CD8-positive, alpha-beta memory T cell (primary cell): ENCODE data around the gene PITPNC1. TPM values are rescaled to one million over a fixed set of nuclear protein-coding genes. Genes with fewer than 3 reads are reported as not detected.
A peak's percentile ranks its signal among the peaks of the same experiment; 100 is the strongest.

Experiments
- CTCF ChIA-PET: fragments of 350-600 bp; sonication (Branson Sonifier 250); formaldehyde crosslinking; loops from one replicate; lab custom pipeline; 2021; ENCODE audit warnings: antibody characterized with exemption; lab: Charles Lee
- POLR2A ChIA-PET: fragments of 350-600 bp; sonication (Branson Sonifier 250); formaldehyde crosslinking; loops from one replicate; lab custom pipeline; 2021; ENCODE audit warnings: antibody characterized with exemption; lab: Charles Lee
- DNase-seq, 5 donors: peaks; one replicate each; pipeline versions ENCODE4 v3.0.0 to v3.0.0-alpha.2; 2020 to 2022; ENCODE audit warnings: mixed read lengths in 1 of 5
- H3K27ac ChIP-seq: one replicate; pipeline ENCODE4 v1.7.0; 2013; ENCODE audit warnings: low read depth, mild to moderate bottlenecking, low read length, moderate library complexity
- H3K27me3 ChIP-seq: 2 replicates; pipeline ENCODE4 v1.7.0; 2013; ENCODE audit warnings: low read length, mild to moderate bottlenecking; ENCODE audit not compliant: insufficient read depth, poor library complexity, severe bottlenecking
- H3K36me3 ChIP-seq: 2 replicates; pipeline ENCODE4 v1.7.0; 2013; ENCODE audit warnings: mild to moderate bottlenecking, low read length, moderate library complexity; ENCODE audit not compliant: insufficient read depth
- H3K4me1 ChIP-seq: 2 replicates; pipeline ENCODE4 v1.7.0; 2013; ENCODE audit warnings: mild to moderate bottlenecking, low read length, moderate library complexity; ENCODE audit not compliant: insufficient read depth
- H3K4me3 ChIP-seq: 2 replicates; pipeline ENCODE4 v1.7.0; 2013; ENCODE audit warnings: mild to moderate bottlenecking, low read length
- H3K9me3 ChIP-seq: 2 replicates; pipeline ENCODE4 v1.7.0; 2013; ENCODE audit warnings: mild to moderate bottlenecking, low read length
- H3K27ac Mint-ChIP-seq, 8 donors: one replicate each; pipeline ENCODE4 v1.8.0; 2020 to 2021; ENCODE audit warnings: mixed read lengths in 8 of 8, mild to moderate bottlenecking in 6 of 8, inconsistent platforms in 3 of 8, moderate library complexity in 3 of 8
- H3K27me3 Mint-ChIP-seq, 2 donors: one replicate each; pipeline ENCODE4 v1.8.0; 2020 to 2021; ENCODE audit warnings: mixed read lengths in 2 of 2, mild to moderate bottlenecking in 1 of 2, moderate library complexity in 1 of 2
- H3K36me3 Mint-ChIP-seq, 3 donors: one replicate each; pipeline ENCODE4 v1.8.0; 2020 to 2021; ENCODE audit warnings: mixed read lengths in 3 of 3, inconsistent platforms in 1 of 3, mild to moderate bottlenecking in 1 of 3
- H3K4me1 Mint-ChIP-seq, 3 donors: one replicate each; pipeline ENCODE4 v1.8.0; 2020 to 2021; ENCODE audit warnings: mixed read lengths in 3 of 3, inconsistent platforms in 1 of 3, mild to moderate bottlenecking in 1 of 3
- H3K4me3 Mint-ChIP-seq, 7 donors: one replicate each; pipeline ENCODE4 v1.8.0; 2020 to 2021; ENCODE audit warnings: mixed read lengths in 7 of 7, mild to moderate bottlenecking in 6 of 7, moderate library complexity in 4 of 7, inconsistent platforms in 2 of 7
- H3K9me3 Mint-ChIP-seq, 5 donors: one replicate each; pipeline ENCODE4 v1.8.0; 2020 to 2022; ENCODE audit warnings: mixed read lengths in 5 of 5, mild to moderate bottlenecking in 3 of 5, moderate library complexity in 2 of 5, inconsistent platforms in 1 of 5
- polyA plus RNA-seq: library from polyadenylated mRNA; unstranded; fragments of 300-500 nt; fragmentation: Illumina TruSeq; gene quantifications from one replicate; pipeline ENCODE4 v1.2.3, GENCODE V29; 2021
- total RNA-seq, 2 experiments: library from RNA; stranded (reverse); gene quantifications; one replicate each; pipeline ENCODE4 v1.2.3, GENCODE V29; 2021

PITPNC1 gene
- total and polyA plus RNA-seq, 3 experiments from 2014 or later = 43.1 to 163 (median 45.1) TPM

- no peak for DNase-seq
- Mint-ChIP-seq H3K36me3 (peaks cover 0 to 23% (median 2%) of the 10 kb centered on the region in 3 donors), H3K27ac (peak overlapping the region; percentile 37 to 90 (median 56)), H3K4me3 (no peak overlapping the region), H3K9me3 (peaks cover 0 to 8% (median 1%) of the 10 kb centered on the region in 5 donors), H3K27me3 (no peaks in the 10 kb centered on the region), H3K4me1 (peaks cover 55 to 87% (median 63%) of the 10 kb centered on the region in 3 donors)
- Histone ChIP-seq H3K27ac (no peak overlapping the region), H3K27me3 (no peaks in the 10 kb centered on the region), H3K4me3 (no peak overlapping the region), H3K4me1 (peaks cover 20% of the 10 kb centered on the region), H3K36me3 (no peaks in the 10 kb centered on the region), H3K9me3 (no peaks in the 10 kb centered on the region)
- ChIA-PET POLR2A (interaction anchor here (0.6 kb wide), 1 partner anchor 203 kb away, joined by 4 read pairs; no protein-coding TSS in a partner anchor), CTCF (no interaction called here)
Observed at GRCh38 chr17:67412941-67413340, 35.9 kb downstream of the PITPNC1 start.

- Histone ChIP-seq H3K9me3 (no peaks in the 10 kb centered on the region), H3K4me3 (no peak overlapping the region), H3K36me3 (no peaks in the 10 kb centered on the region), H3K4me1 (peaks cover 24% of the 10 kb centered on the region), H3K27ac (no peak overlapping the region), H3K27me3 (no peaks in the 10 kb centered on the region)
- Mint-ChIP-seq H3K36me3 (peaks cover 0 to 23% (median 4%) of the 10 kb centered on the region in 3 donors), H3K27me3 (no peaks in the 10 kb centered on the region), H3K9me3 (peaks cover 0 to 8% (median 1%) of the 10 kb centered on the region in 5 donors), H3K27ac (peak overlapping the region in 6 of 8 donors; percentile 45 to 84 (median 60)), H3K4me3 (peak overlapping the region in 1 of 7 donors; percentile 16), H3K4me1 (peaks cover 57 to 89% (median 66%) of the 10 kb centered on the region in 3 donors)
- no peak for DNase-seq
- POLR2A ChIA-PET = interaction anchor here (0.6 kb wide), 1 partner anchor 203 kb away, joined by 4 read pairs; no protein-coding TSS in a partner anchor
- CTCF ChIA-PET = no interaction called here
Observed at GRCh38 chr17:67413388-67413787, 36.3 kb downstream of the PITPNC1 start.

GRCh38 chr17:67414130-67414529, 37.0 kb downstream of the PITPNC1 start:
- H3K27me3 Mint-ChIP-seq = no peaks in the 10 kb centered on the region
- Histone ChIP-seq H3K27ac (no peak overlapping the region), H3K4me1 (peaks cover 25% of the 10 kb centered on the region), H3K27me3 (no peaks in the 10 kb centered on the region), H3K9me3 (no peaks in the 10 kb centered on the region), H3K4me3 (no peak overlapping the region), H3K36me3 (no peaks in the 10 kb centered on the region)
- H3K9me3 Mint-ChIP-seq = peaks cover 0 to 8% (median 1%) of the 10 kb centered on the region in 5 donors
- H3K27ac Mint-ChIP-seq = peak overlapping the region in 3 of 8 donors; percentile 45 to 82 (median 70)
- CTCF ChIA-PET = no interaction called here
- peaks cover 57 to 90% (median 67%) of the 10 kb centered on the region in 3 donors for H3K4me1 Mint-ChIP-seq
- no peak for DNase-seq
- peaks cover 0 to 20% (median 4%) of the 10 kb centered on the region in 3 donors for H3K36me3 Mint-ChIP-seq
- no peak overlapping the region for H3K4me3 Mint-ChIP-seq
- POLR2A ChIA-PET = no interaction called here

- no peaks in the 10 kb centered on the region for H3K36me3 ChIP-seq
- ChIA-PET CTCF (interaction anchor here (1.2 kb wide), 1 partner anchor 61 kb away, joined by 4 read pairs; no protein-coding TSS in a partner anchor), POLR2A (no interaction called here)
- no peak overlapping the region for H3K4me3 ChIP-seq
- Mint-ChIP-seq H3K4me3 (no peak overlapping the region), H3K36me3 (peaks cover 0 to 18% (median 4%) of the 10 kb centered on the region in 3 donors), H3K27ac (peak overlapping the region in 4 of 8 donors; percentile 33 to 82 (median 56)), H3K9me3 (peaks cover 0 to 8% (median 1%) of the 10 kb centered on the region in 5 donors), H3K4me1 (peaks cover 59 to 90% (median 71%) of the 10 kb centered on the region in 3 donors), H3K27me3 (no peaks in the 10 kb centered on the region)
- no peak overlapping the region for H3K27ac ChIP-seq
- H3K4me1 ChIP-seq = peaks cover 29% of the 10 kb centered on the region
- DNase-seq = no peak
- H3K9me3 ChIP-seq = no peaks in the 10 kb centered on the region
- H3K27me3 ChIP-seq = no peaks in the 10 kb centered on the region
Observed at GRCh38 chr17:67414559-67414958, 37.5 kb downstream of the PITPNC1 start.

GRCh38 chr17:67415291-67415690, 38.2 kb downstream of the PITPNC1 start:
- peaks cover 0 to 16% (median 4%) of the 10 kb centered on the region in 3 donors for H3K36me3 Mint-ChIP-seq
- Histone ChIP-seq H3K27ac (no peak overlapping the region), H3K4me3 (no peak overlapping the region), H3K4me1 (peaks cover 36% of the 10 kb centered on the region), H3K9me3 (no peaks in the 10 kb centered on the region), H3K27me3 (no peaks in the 10 kb centered on the region), H3K36me3 (no peaks in the 10 kb centered on the region)
- H3K27ac Mint-ChIP-seq = peak overlapping the region in 6 of 8 donors; percentile 1 to 66 (median 40)
- H3K4me1 Mint-ChIP-seq = peaks cover 63 to 91% (median 74%) of the 10 kb centered on the region in 3 donors
- DNase-seq = no peak
- POLR2A ChIA-PET = no interaction called here
- peaks cover 0 to 8% (median 1%) of the 10 kb centered on the region in 5 donors for H3K9me3 Mint-ChIP-seq
- CTCF ChIA-PET = interaction anchor here (0.7 to 1.2 kb wide), 2 partner anchors 11 to 60 kb away, joined by 3 to 4 read pairs; no protein-coding TSS in a partner anchor
- H3K27me3 Mint-ChIP-seq = no peaks in the 10 kb centered on the region
- H3K4me3 Mint-ChIP-seq = peak overlapping the region in 1 of 7 donors; percentile 41

GRCh38 chr17:67417507-67417906, 40.4 kb downstream of the PITPNC1 start:
- CTCF ChIA-PET = interaction anchor here (1.0 to 1.6 kb wide), 2 partner anchors 43 to 49 kb away, joined by 3 read pairs; no protein-coding TSS in a partner anchor
- H3K9me3 Mint-ChIP-seq = peaks cover 0 to 8% (median 1%) of the 10 kb centered on the region in 5 donors

GRCh38 chr17:67420994-67421393, 43.9 kb downstream of the PITPNC1 start:
- no peaks in the 10 kb centered on the region for H3K36me3 ChIP-seq
- Mint-ChIP-seq H3K4me1 (peaks cover 70 to 97% (median 78%) of the 10 kb centered on the region in 3 donors), H3K9me3 (no peaks in the 10 kb centered on the region), H3K27me3 (no peaks in the 10 kb centered on the region), H3K36me3 (peaks cover 0 to 19% (median 5%) of the 10 kb centered on the region in 3 donors), H3K4me3 (peak overlapping the region in 5 of 7 donors; percentile 29 to 64 (median 59)), H3K27ac (peak overlapping the region; percentile 74 to 99 (median 96))
- H3K27ac ChIP-seq = no peak overlapping the region
- CTCF ChIA-PET = interaction anchor here (1.1 to 5.2 kb wide), 3 partner anchors 13 to 54 kb away, joined by 6 to 20 read pairs (median 9); no protein-coding TSS in a partner anchor
- DNase-seq = no peak
- POLR2A ChIA-PET = interaction anchor here (0.6 to 2.9 kb wide), 5 partner anchors 12 to 54 kb away, joined by 3 to 18 read pairs (median 4); no protein-coding TSS in a partner anchor
- no peaks in the 10 kb centered on the region for H3K9me3 ChIP-seq
- no peaks in the 10 kb centered on the region for H3K27me3 ChIP-seq
- peaks cover 73% of the 10 kb centered on the region for H3K4me1 ChIP-seq
- no peak overlapping the region for H3K4me3 ChIP-seq

More at GRCh38 chr17:67417507-67417906, 40.4 kb downstream of the PITPNC1 start:
- Mint-ChIP-seq H3K27ac (peak overlapping the region in 3 of 8 donors; percentile 38 to 98 (median 54)), H3K27me3 (no peaks in the 10 kb centered on the region), H3K4me1 (peaks cover 71 to 94% (median 79%) of the 10 kb centered on the region in 3 donors), H3K4me3 (no peak overlapping the region), H3K36me3 (peaks cover 0 to 16% (median 4%) of the 10 kb centered on the region in 3 donors)
- Histone ChIP-seq H3K27ac (no peak overlapping the region), H3K9me3 (no peaks in the 10 kb centered on the region), H3K4me1 (peaks cover 49% of the 10 kb centered on the region), H3K36me3 (no peaks in the 10 kb centered on the region), H3K27me3 (no peaks in the 10 kb centered on the region), H3K4me3 (no peak overlapping the region)
- POLR2A ChIA-PET = no interaction called here
- no peak for DNase-seq

- Mint-ChIP-seq H3K9me3 (no peaks in the 10 kb centered on the region), H3K4me3 (peak overlapping the region; percentile 1 to 82 (median 67)), H3K36me3 (peaks cover 4 to 21% (median 6%) of the 10 kb centered on the region in 3 donors), H3K27ac (peak overlapping the region; percentile 89 to 99 (median 96)), H3K27me3 (no peaks in the 10 kb centered on the region), H3K4me1 (peaks cover 72 to 97% (median 83%) of the 10 kb centered on the region in 3 donors)
- Histone ChIP-seq H3K27ac (peak overlapping the region; percentile 49), H3K27me3 (no peaks in the 10 kb centered on the region), H3K9me3 (no peaks in the 10 kb centered on the region), H3K4me3 (no peak overlapping the region), H3K4me1 (peaks cover 73% of the 10 kb centered on the region), H3K36me3 (no peaks in the 10 kb centered on the region)
- ChIA-PET POLR2A (interaction anchor here (0.5 to 2.9 kb wide), 8 partner anchors 9 to 181 kb away, joined by 3 to 18 read pairs (median 4); no protein-coding TSS in a partner anchor), CTCF (interaction anchor here (0.7 to 5.2 kb wide), 8 partner anchors 12 to 53 kb away, joined by 3 to 20 read pairs (median 7); no protein-coding TSS in a partner anchor)
- peak; percentile 16 to 82 (median 79) for DNase-seq
Observed at GRCh38 chr17:67421869-67422273, 44.8 kb downstream of the PITPNC1 start.
